WTC11 (cell line): ENCODE measurements around the gene NELL1. TPM values are rescaled to one million over a fixed set of nuclear protein-coding genes. Genes with fewer than 3 reads are reported as not detected.

Source experiments
- ATAC-seq: fragments of 200-7000 bp; cut with Tn5 transposase; 2 replicates; pipeline ENCODE4 v1.10.0; 2021; ENCODE audit warnings: mild to moderate bottlenecking, moderate library complexity
- CTCF ChIA-PET: fragments of 300-600 bp; sonication (Branson Sonifier 250); formaldehyde crosslinking; loops from one replicate; lab custom pipeline; 2021; ENCODE audit warnings: antibody characterized with exemption; lab: Charles Lee
- POLR2A ChIA-PET: fragments of 350-600 bp; sonication (Branson Sonifier 250); formaldehyde crosslinking; loops from one replicate; lab custom pipeline; 2021; ENCODE audit warnings: antibody characterized with exemption; lab: Charles Lee
- DNase-seq: peaks from one replicate; pipeline ENCODE4 v3.0.0; 2021; ENCODE audit warnings: low spot score
- H3K27ac Mint-ChIP-seq: 2 replicates; pipeline ENCODE4 v1.8.0; 2021; ENCODE audit warnings: mixed read lengths
- H3K27me3 Mint-ChIP-seq: 2 replicates; pipeline ENCODE4 v1.8.0; 2021; ENCODE audit warnings: low read depth, mild to moderate bottlenecking, moderate library complexity, mixed read lengths
- H3K36me3 Mint-ChIP-seq: 2 replicates; pipeline ENCODE4 v1.8.0; 2021; ENCODE audit warnings: mixed read lengths
- H3K4me1 Mint-ChIP-seq: 2 replicates; pipeline ENCODE4 v1.8.0; 2022; ENCODE audit warnings: mixed read lengths
- H3K4me3 Mint-ChIP-seq: 2 replicates; pipeline ENCODE4 v1.8.0; 2021; ENCODE audit warnings: mild to moderate bottlenecking, moderate library complexity, mixed read lengths
- H3K9me3 Mint-ChIP-seq: 2 replicates; pipeline ENCODE4 v1.8.0; 2021; ENCODE audit warnings: mixed read lengths
- ATF2 ChIP-seq: sonication (generic); formaldehyde crosslinking; IDR thresholded peaks from 2 replicates; pipeline ENCODE4 v1.8.1; 2022; ENCODE audit warnings: low read depth, missing genetic modification reagents, borderline replicate concordance
- ATF3 ChIP-seq: sonication (generic); formaldehyde crosslinking; conservative IDR thresholded peaks from 2 replicates; pipeline ENCODE4 v1.8.1; 2022; ENCODE audit warnings: mild to moderate bottlenecking, missing genetic modification reagents
- ATF6 ChIP-seq: sonication (generic); formaldehyde crosslinking; IDR thresholded peaks from 2 replicates; pipeline ENCODE4 v1.8.1; 2023; ENCODE audit warnings: mild to moderate bottlenecking, missing genetic modification reagents
- CREM ChIP-seq: sonication (generic); formaldehyde crosslinking; IDR thresholded peaks from 2 replicates; pipeline ENCODE4 v1.8.1; 2022; ENCODE audit warnings: mild to moderate bottlenecking, missing genetic modification reagents, moderate library complexity
- E2F4 ChIP-seq: sonication (generic); formaldehyde crosslinking; IDR thresholded peaks from 2 replicates; pipeline ENCODE4 v1.8.1; 2022; ENCODE audit warnings: low read depth, mild to moderate bottlenecking, moderate library complexity, missing genetic modification reagents, borderline replicate concordance
- JAZF1 ChIP-seq: fragments of 250-450 bp; sonication (Bioruptor Pico); IDR thresholded peaks from 2 replicates; pipeline ENCODE4 v1.9.0; 2021; ENCODE audit warnings: moderate library complexity, mild to moderate bottlenecking, inconsistent platforms
- MXD4 ChIP-seq: fragments of 250-450 bp; sonication (Bioruptor Pico); IDR thresholded peaks from 2 replicates; pipeline ENCODE4 v1.8.0; 2021; ENCODE audit warnings: mild to moderate bottlenecking, moderate library complexity, borderline replicate concordance
- NFYB ChIP-seq: sonication (generic); formaldehyde crosslinking; conservative IDR thresholded peaks from 2 replicates; pipeline ENCODE4 v1.8.0; 2022; ENCODE audit warnings: low read depth, missing genetic modification reagents
- NR1H2 ChIP-seq: sonication (generic); formaldehyde crosslinking; IDR thresholded peaks from 2 replicates; pipeline ENCODE4 v1.9.0; 2021; ENCODE audit warnings: mild to moderate bottlenecking, moderate library complexity, missing genetic modification reagents
- STAT6 ChIP-seq: sonication (generic); formaldehyde crosslinking; conservative IDR thresholded peaks from 2 replicates; pipeline ENCODE4 v1.8.1; 2023; ENCODE audit warnings: mild to moderate bottlenecking, low read depth, missing genetic modification reagents, moderate library complexity
- TEAD4 ChIP-seq: sonication (generic); formaldehyde crosslinking; IDR thresholded peaks from 2 replicates; pipeline ENCODE4 v1.8.0; 2022; ENCODE audit warnings: mild to moderate bottlenecking, missing genetic modification reagents
- USF1 ChIP-seq: sonication (generic); formaldehyde crosslinking; IDR thresholded peaks from 2 replicates; pipeline ENCODE4 v1.8.0; 2022; ENCODE audit warnings: mild to moderate bottlenecking, missing genetic modification reagents
- USF2 ChIP-seq: sonication (generic); formaldehyde crosslinking; IDR thresholded peaks from 2 replicates; pipeline ENCODE4 v1.8.1; 2023; ENCODE audit warnings: mild to moderate bottlenecking, missing genetic modification reagents, moderate library complexity
- ZMAT4 ChIP-seq: fragments of 250-450 bp; sonication (Bioruptor Pico); IDR thresholded peaks from 2 replicates; pipeline ENCODE4 v1.9.0; 2021; ENCODE audit warnings: mild to moderate bottlenecking
- ZNF263 ChIP-seq: sonication (generic); formaldehyde crosslinking; IDR thresholded peaks from 2 replicates; pipeline ENCODE4 v1.8.1; 2022; ENCODE audit warnings: low read depth, mild to moderate bottlenecking, moderate library complexity, missing genetic modification reagents
- ZNF416 ChIP-seq: fragments of 250-450 bp; sonication (Bioruptor Pico); IDR thresholded peaks from 2 replicates; pipeline ENCODE4 v1.9.0; 2021; ENCODE audit warnings: mild to moderate bottlenecking, inconsistent platforms
- ZNF425 ChIP-seq: fragments of 250-450 bp; sonication (Bioruptor Pico); conservative IDR thresholded peaks from 2 replicates; pipeline ENCODE4 v1.9.0; 2021; ENCODE audit warnings: mild to moderate bottlenecking
- ZNF671 ChIP-seq: fragments of 250-450 bp; sonication (Bioruptor Pico); IDR thresholded peaks from 2 replicates; pipeline ENCODE4 v1.8.0; 2021; ENCODE audit warnings: mild to moderate bottlenecking
- total RNA-seq: library from RNA; stranded (reverse); gene quantifications from 3 replicates; pipeline ENCODE4 v1.2.3, GENCODE V29; 2021

Gene NELL1
- total RNA-seq, 1 experiment from 2014 or later, result 1.8 TPM

- TF ChIP-seq E2F4 (CRISPR knock-in tag), result no peak
- TF ChIP-seq JAZF1 (CRISPR knock-in tag), result no peak
- TF ChIP-seq USF2 (CRISPR knock-in tag), result no peak
- DNase-seq (no peak), ATAC-seq (no peak)
- H3K4me1 Mint-ChIP-seq, result peaks cover 15% of the 10 kb centered on the region
- no peaks in the 10 kb centered on the region for H3K36me3 Mint-ChIP-seq
- no peak overlapping the region for H3K4me3 Mint-ChIP-seq
- POLR2A ChIA-PET, result no interaction called here
- H3K27ac Mint-ChIP-seq, result no peak overlapping the region
- CTCF ChIA-PET, result no interaction called here
- no peaks in the 10 kb centered on the region for H3K27me3 Mint-ChIP-seq
- 0 out of 2 replicates have a peak, but pooled peaks cover 3% of the 10 kb centered on the region for H3K9me3 Mint-ChIP-seq
Observed at GRCh38 chr11:21472261-21472660, 802.9 kb downstream of the NELL1 start.

- Mint-ChIP-seq H3K9me3 (0 out of 2 replicates have a peak, but pooled peaks cover 3% of the 10 kb centered on the region), H3K4me3 (no peak overlapping the region), H3K4me1 (peaks cover 18% of the 10 kb centered on the region), H3K27ac (no peak overlapping the region), H3K36me3 (no peaks in the 10 kb centered on the region), H3K27me3 (no peaks in the 10 kb centered on the region)
- POLR2A ChIA-PET, result no interaction called here
- ATAC-seq (no peak), DNase-seq (no peak)
- no peak for TF ChIP-seq MXD4 (CRISPR knock-in tag)
- TF ChIP-seq ZNF416 (CRISPR knock-in tag), result no peak
- no peak for TF ChIP-seq NR1H2 (CRISPR knock-in tag)
- TF ChIP-seq ATF3 (CRISPR knock-in tag), result no peak
- TF ChIP-seq ZNF671, result no peak
- CTCF ChIA-PET, result interaction anchor here (0.6 to 1.1 kb wide), 4 partner anchors 9 to 38 kb away, joined by 3 to 5 read pairs (median 4); no protein-coding TSS in a partner anchor
Observed at GRCh38 chr11:21474529-21474928, 805.1 kb downstream of the NELL1 start.

- no peak overlapping the region for H3K4me3 Mint-ChIP-seq
- DNase-seq (no peak), ATAC-seq (peak; percentile 66)
- H3K36me3 Mint-ChIP-seq, result no peaks in the 10 kb centered on the region
- H3K4me1 Mint-ChIP-seq, result peaks cover 18% of the 10 kb centered on the region
- no peaks in the 10 kb centered on the region for H3K27me3 Mint-ChIP-seq
- H3K27ac Mint-ChIP-seq, result no peak overlapping the region
- ChIA-PET CTCF (interaction anchor here (0.6 to 1.1 kb wide), 5 partner anchors 10 to 37 kb away, joined by 3 to 5 read pairs (median 3); no protein-coding TSS in a partner anchor), POLR2A (no interaction called here)
- H3K9me3 Mint-ChIP-seq, result 0 out of 2 replicates have a peak, but pooled peaks cover 3% of the 10 kb centered on the region
- TF ChIP-seq ATF2 (CRISPR knock-in tag) (no peak), ZNF425 (no peak), TEAD4 (no peak), USF2 (CRISPR knock-in tag) (peak; percentile 81), NFYB (CRISPR knock-in tag) (peak; percentile 48), CREM (no peak), ZNF671 (no peak), ATF6 (no peak), USF1 (peak; percentile 74), STAT6 (no peak), ZMAT4 (CRISPR knock-in tag) (no peak), ZNF263 (CRISPR knock-in tag) (no peak)
Observed at GRCh38 chr11:21475276-21475675, 805.9 kb downstream of the NELL1 start.
